HG03060 (cell line): ENCODE data around the gene KCNB1.
"Not testable (repeated sequence)": the region's sequence is repeated elsewhere in the genome, so short reads cannot be mapped to it uniquely, and the experiment has no call there.

Experiments
- ATAC-seq: cut with Tn5 transposase; IDR thresholded peaks from one replicate; pipeline ENCODE4 v1.9.1; 2021; ENCODE audit warnings: low read depth, moderate number of reproducible peaks; ENCODE audit not compliant: unreplicated experiment

KCNB1 gene

GRCh38 chr20:49337357-49337756, 145.1 kb downstream of the KCNB1 start:
- no peak for ATAC-seq

- ATAC-seq: no peak
These were observed 145.7 kb downstream of the KCNB1 start for GRCh38 chr20:49336786-49337185.

- ATAC-seq: no peak
These were observed 147.0 kb downstream of the KCNB1 start for GRCh38 chr20:49335476-49335875.

- no peak for ATAC-seq
These were observed 151.5 kb downstream of the KCNB1 start for GRCh38 chr20:49330701-49331615.

- no peak for ATAC-seq
These were observed 153.7 kb downstream of the KCNB1 start for GRCh38 chr20:49328790-49329189.

GRCh38 chr20:49326026-49326425, 156.4 kb downstream of the KCNB1 start:
- ATAC-seq: no peak

- ATAC-seq: no peak
These were observed 158.2 kb downstream of the KCNB1 start for GRCh38 chr20:49324306-49324705.

- no peak for ATAC-seq
These were observed 158.7 kb downstream of the KCNB1 start for GRCh38 chr20:49323622-49324238.

GRCh38 chr20:49320460-49320859, 162.0 kb downstream of the KCNB1 start:
- ATAC-seq: no peak

GRCh38 chr20:49319208-49319809, 163.2 kb downstream of the KCNB1 start:
- ATAC-seq: no peak

GRCh38 chr20:49318430-49319207, 163.8 kb downstream of the KCNB1 start:
- no peak for ATAC-seq

- no peak for ATAC-seq
These were observed 164.4 kb downstream of the KCNB1 start for GRCh38 chr20:49318091-49318429.

GRCh38 chr20:49316704-49317103, 165.8 kb downstream of the KCNB1 start:
- no peak for ATAC-seq

GRCh38 chr20:49315580-49315979, 166.9 kb downstream of the KCNB1 start:
- ATAC-seq: no peak

- ATAC-seq: not testable (repeated sequence)
These were observed 168.4 kb downstream of the KCNB1 start for GRCh38 chr20:49314052-49314451.
